IMR-90 (cell line): Measurements from ENCODE around the gene KITLG. TPM values are rescaled to one million over a fixed set of nuclear protein-coding genes. Genes with fewer than 3 reads are reported as not detected.

Experiments used
- ATAC-seq: fragments of 200-7000 bp; cut with Tn5 transposase; 2 replicates; pipeline ENCODE4 v1.9.1; 2020; ENCODE audit warnings: low read depth, mild to moderate bottlenecking, moderate library complexity
- BruUV-seq: library from RNA; stranded (reverse); fragments of 400-500 nt; replicated peaks from 2 replicates; lab custom pipeline; 2021; lab: Mats Ljungman, UMichigan
- CTCF ChIA-PET: fragments of 300-600 bp; formaldehyde crosslinking; extraction: SDS; loops from one replicate; lab custom pipeline; 2021; ENCODE audit warnings: antibody characterized with exemption; lab: Yijun Ruan, JAX
- POLR2A ChIA-PET: fragments of 300-600 bp; sonication (Branson Sonifier 250); formaldehyde crosslinking; loops from one replicate; lab custom pipeline; 2022; ENCODE audit warnings: antibody characterized with exemption; ENCODE audit not compliant: unreplicated experiment; lab: Charles Lee
- DNase-seq: peaks from one replicate; pipeline ENCODE4 v3.0.0; 2013
- H2AFZ ChIP-seq: replicated peaks from 2 replicates; pipeline ENCODE3; 2013; ENCODE audit warnings: low read length, mild to moderate bottlenecking; ENCODE audit not compliant: poor library complexity
- H2AK5ac ChIP-seq: 2 replicates; pipeline ENCODE4 v1.6.1; 2013; ENCODE audit warnings: low read depth, low read length, inconsistent platforms
- H2AK9ac ChIP-seq: replicated peaks from 2 replicates; pipeline ENCODE3; 2013; ENCODE audit warnings: mild to moderate bottlenecking, low read depth, low read length, moderate library complexity; ENCODE audit not compliant: poor library complexity
- H2BK120ac ChIP-seq: 2 replicates; pipeline ENCODE4 v1.6.1; 2013; ENCODE audit warnings: low read depth, low read length, inconsistent platforms
- H2BK15ac ChIP-seq: 3 replicates; pipeline ENCODE4 v1.6.1; 2013; ENCODE audit warnings: low read depth, low read length, inconsistent platforms
- H2BK20ac ChIP-seq: 2 replicates; pipeline ENCODE4 v1.6.1; 2013; ENCODE audit warnings: low read depth, mild to moderate bottlenecking, inconsistent platforms, low read length, moderate library complexity
- H2BK5ac ChIP-seq: 2 replicates; pipeline ENCODE4 v1.6.1; 2013; ENCODE audit warnings: mild to moderate bottlenecking, low read depth, low read length, inconsistent platforms; ENCODE audit not compliant: poor library complexity, severe bottlenecking
- H3K14ac ChIP-seq: replicated peaks from 2 replicates; pipeline ENCODE4 v1.6.1; 2013; ENCODE audit warnings: low read depth, low read length, inconsistent platforms
- H3K18ac ChIP-seq: 2 replicates; pipeline ENCODE4 v1.6.1; 2013; ENCODE audit warnings: low read depth, low read length, control low read depth
- H3K23ac ChIP-seq: 2 replicates; pipeline ENCODE4 v1.6.1; 2013; ENCODE audit warnings: low read depth, low read length, inconsistent platforms
- H3K27ac ChIP-seq: 2 replicates; pipeline ENCODE4 v1.5.1; 2013; ENCODE audit warnings: mild to moderate bottlenecking, control low read depth, low read length; ENCODE audit not compliant: insufficient read depth
- H3K27me3 ChIP-seq: 2 replicates; pipeline ENCODE4 v1.6.1; 2013; ENCODE audit warnings: low read length; ENCODE audit not compliant: control insufficient read depth, insufficient read depth
- H3K36me3 ChIP-seq: 2 replicates; pipeline ENCODE4 v1.6.1; 2013; ENCODE audit warnings: low read length, mixed read lengths; ENCODE audit not compliant: control insufficient read depth, insufficient read depth
- H3K4ac ChIP-seq: 2 replicates; pipeline ENCODE4 v1.6.1; 2013; ENCODE audit warnings: low read depth, low read length, inconsistent platforms
- H3K4me1 ChIP-seq: 2 replicates; pipeline ENCODE4 v1.6.1; 2013; ENCODE audit warnings: low read length, mixed read lengths; ENCODE audit not compliant: control insufficient read depth, insufficient read depth
- H3K4me2 ChIP-seq: 2 replicates; pipeline ENCODE4 v1.6.1; 2013; ENCODE audit warnings: low read depth, mild to moderate bottlenecking, control low read depth, low read length, moderate library complexity
- H3K4me3 ChIP-seq: 2 replicates; pipeline ENCODE4 v1.5.1; 2013; ENCODE audit warnings: low read depth, mild to moderate bottlenecking, control low read depth, low read length, moderate library complexity; ENCODE audit not compliant: insufficient read depth
- H3K56ac ChIP-seq: 2 replicates; pipeline ENCODE4 v1.6.1; 2013; ENCODE audit warnings: low read length, inconsistent platforms; ENCODE audit not compliant: insufficient read depth; ENCODE audit errors: extremely low read depth
- H3K79me1 ChIP-seq, 2 experiments: 2 replicates each; pipeline ENCODE4 v1.6.1; 2013; ENCODE audit warnings: low read length in 2 of 2, inconsistent platforms in 1 of 2, low read depth in 1 of 2
- H3K9ac ChIP-seq: 2 replicates; pipeline ENCODE4 v1.6.1; 2013; ENCODE audit warnings: low read depth, low read length, control low read depth
- H3K9me1 ChIP-seq: 2 replicates; pipeline ENCODE4 v1.6.1; 2013; ENCODE audit warnings: low read length, inconsistent platforms; ENCODE audit not compliant: insufficient read depth
- H3K9me3 ChIP-seq: 2 replicates; pipeline ENCODE4 v1.6.1; 2013; ENCODE audit warnings: low read length; ENCODE audit not compliant: control insufficient read depth, insufficient read depth
- H4K20me1 ChIP-seq: 2 replicates; pipeline ENCODE4 v1.6.1; 2013; ENCODE audit warnings: low read length, inconsistent platforms; ENCODE audit not compliant: insufficient read depth
- H4K5ac ChIP-seq: 2 replicates; pipeline ENCODE4 v1.6.1; 2013; ENCODE audit warnings: mild to moderate bottlenecking, low read depth, low read length, control low read depth
- H4K8ac ChIP-seq, 2 experiments: 2 replicates each; pipeline ENCODE4 v1.6.1; 2013; ENCODE audit warnings: low read depth in 2 of 2, low read length in 2 of 2, control low read depth in 1 of 2, inconsistent platforms in 1 of 2
- H4K91ac ChIP-seq: 2 replicates; pipeline ENCODE4 v1.6.1; 2013; ENCODE audit warnings: low read depth, low read length, inconsistent platforms; ENCODE audit not compliant: insufficient read depth
- BHLHE40 ChIP-seq: fragments of 150-350 bp; IDR thresholded peaks from 2 replicates; pipeline ENCODE4 v1.6.1; 2016; ENCODE audit warnings: mild to moderate bottlenecking, low read depth, low read length
- CEBPB ChIP-seq: IDR thresholded peaks from 2 replicates; pipeline ENCODE4 v1.6.1; 2012; ENCODE audit warnings: low read depth, low read length, improper control_type of control experiment
- CTCF ChIP-seq: conservative IDR thresholded peaks from 2 replicates; pipeline ENCODE4 v1.5.1; 2012; ENCODE audit warnings: mild to moderate bottlenecking, low read depth, low read length, improper control_type of control experiment
- FOS ChIP-seq: fragments of 150-350 bp; IDR thresholded peaks from 2 replicates; pipeline ENCODE4 v1.6.1; 2016; ENCODE audit warnings: low read depth, low read length
- MAFK ChIP-seq: IDR thresholded peaks from 2 replicates; pipeline ENCODE4 v1.6.1; 2012; ENCODE audit warnings: low read depth, low read length, improper control_type of control experiment
- MAZ ChIP-seq: IDR thresholded peaks from 2 replicates; pipeline ENCODE4 v1.6.1; 2012; ENCODE audit warnings: low read depth, mild to moderate bottlenecking, low read length, improper control_type of control experiment, moderate library complexity, borderline replicate concordance
- MXI1 ChIP-seq: IDR thresholded peaks from 2 replicates; pipeline ENCODE4 v1.6.1; 2012; ENCODE audit warnings: low read depth, mild to moderate bottlenecking, low read length, moderate library complexity, borderline replicate concordance
- RAD21 ChIP-seq: IDR thresholded peaks from 2 replicates; pipeline ENCODE4 v1.6.1; 2012; ENCODE audit warnings: low read length, improper control_type of control experiment
- RCOR1 ChIP-seq: IDR thresholded peaks from 2 replicates; pipeline ENCODE4 v1.6.1; 2012; ENCODE audit warnings: mild to moderate bottlenecking, low read length, improper control_type of control experiment; ENCODE audit not compliant: insufficient replicate concordance
- SMC3 ChIP-seq: fragments of 150-350 bp; IDR thresholded peaks from 2 replicates; pipeline ENCODE4 v1.6.1; 2016; ENCODE audit warnings: low read depth, mild to moderate bottlenecking, antibody characterized with exemption, low read length, moderate library complexity
- WGBS, 2 experiments: methylation state at CpG; one replicate each; pipeline versions ENCODE4 v1.1.5 to v1.1.7; 2013; ENCODE audit warnings: missing lambda C conversion rate in 2 of 2; ENCODE audit not compliant: insufficient read length in 1 of 2; ENCODE audit errors: extremely low coverage in 2 of 2; 5-methylcytosine and 5-hydroxymethylcytosine counted together
- dilution Hi-C: fragments of 300-500 bp; cut with HindIII; formaldehyde crosslinking; loops from one replicate; pipeline ENCODE4 v1.14.3; 2018; ENCODE audit warnings: low sequenced_read_pairs; ENCODE audit not compliant: unreplicated experiment
- in situ Hi-C: fragments of 300-500 bp; cut with MboI; formaldehyde crosslinking; loops from 3 replicates; pipeline ENCODE4 v1.14.3; 2019; ENCODE audit warnings: low sequenced_read_pairs, inconsistent platforms, mixed read lengths
- intact Hi-C: fragments of 100-400 bp; cut with micrococcal nuclease; formaldehyde crosslinking; loops from 2 replicates; pipeline ENCODE4 v1.10.0; 2022
- polyA plus RNA-seq, 3 experiments: library from polyadenylated mRNA; depleted of rRNA; stranded (reverse); fragments of >200 nt; gene quantifications; 2 replicates each; pipeline ENCODE4 v1.2.3, GENCODE V29; 2012; ENCODE audit warnings: low replicate concordance in 1 of 3
- total RNA-seq: library from RNA; depleted of rRNA; stranded (reverse); fragments of >200 nt; gene quantifications from 2 replicates; pipeline ENCODE4 v1.2.3, GENCODE V29; 2012
- TF ChIP-seq, protein P1 (sequence below): fragments of 150-350 bp; IDR thresholded peaks from 2 replicates; pipeline ENCODE4 v1.6.1; 2017; ENCODE audit warnings: mild to moderate bottlenecking, antibody characterized with exemption, low read length, low read depth

Gene KITLG
- total and polyA plus RNA-seq, 2 of the 4 experiments (the other 2 are of a cell fraction): 14.5 to 87.5 TPM

DNA sequence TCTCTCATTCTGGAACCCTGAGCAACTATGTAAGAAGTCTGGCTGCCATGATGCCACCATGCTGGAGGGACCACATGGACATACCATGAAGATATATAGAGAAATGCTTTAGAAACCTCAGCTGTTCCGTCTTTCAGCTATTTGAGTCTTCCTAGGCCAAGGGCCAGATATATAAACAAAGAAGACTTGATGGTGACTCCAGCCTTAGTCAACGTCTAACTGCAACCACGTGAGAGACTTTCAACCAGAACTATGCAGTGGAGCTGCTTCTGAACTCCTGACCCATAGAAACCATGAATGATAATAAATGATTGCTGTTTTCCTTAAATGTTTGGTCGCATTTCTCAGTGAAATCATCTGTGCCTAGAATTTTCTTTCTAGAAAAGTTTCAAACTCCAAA is 20.0 kb upstream of the KITLG start:
- TF ChIP-seq BHLHE40 (peak; percentile 82), MAZ (no peak), MXI1 (no peak), SMC3 (no peak), MAFK (no peak), RAD21 (no peak), FOS (peak; percentile 63), CTCF (no peak), CEBPB (0 out of 2 replicates have a peak, but pooled peaks have one; percentile 13), RCOR1 (no peak)
- TF ChIP-seq, protein P1, sequence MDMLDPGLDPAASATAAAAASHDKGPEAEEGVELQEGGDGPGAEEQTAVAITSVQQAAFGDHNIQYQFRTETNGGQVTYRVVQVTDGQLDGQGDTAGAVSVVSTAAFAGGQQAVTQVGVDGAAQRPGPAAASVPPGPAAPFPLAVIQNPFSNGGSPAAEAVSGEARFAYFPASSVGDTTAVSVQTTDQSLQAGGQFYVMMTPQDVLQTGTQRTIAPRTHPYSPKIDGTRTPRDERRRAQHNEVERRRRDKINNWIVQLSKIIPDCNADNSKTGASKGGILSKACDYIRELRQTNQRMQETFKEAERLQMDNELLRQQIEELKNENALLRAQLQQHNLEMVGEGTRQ: peak; percentile 77
- Histone ChIP-seq H2BK15ac (no peak overlapping the region), H3K27me3 (no peaks in the 10 kb centered on the region), H2BK20ac (no peak overlapping the region), H3K4me1 (no peaks in the 10 kb centered on the region), H3K18ac (peak overlapping the region; percentile 20; the same call in 1 of the 2 replicates), H4K20me1 (no peaks in the 10 kb centered on the region), H3K9me1 (no peaks in the 10 kb centered on the region), H3K4ac (peak overlapping the region; percentile 11; the same call in 1 of the 2 replicates), H2AK9ac (no peak overlapping the region), H2BK5ac (no peak overlapping the region), H3K56ac (no peak overlapping the region), H4K8ac (no peak overlapping the region), H2AFZ (no peak overlapping the region), H4K91ac (no peak overlapping the region), H3K23ac (no peak overlapping the region), H3K9ac (no peak overlapping the region), H3K79me1 (no peaks in the 10 kb centered on the region; a peak in 1 of 4 replicates), H2BK120ac (no peak overlapping the region), H4K5ac (no peak overlapping the region), H3K14ac (no peak overlapping the region), H3K4me3 (no peak overlapping the region), H3K9me3 (no peaks in the 10 kb centered on the region), H3K27ac (no peak overlapping the region), H3K36me3 (no peaks in the 10 kb centered on the region), H2AK5ac (peak overlapping the region; percentile 47; the same call in 1 of the 2 replicates), H3K4me2 (no peak overlapping the region)
- in situ Hi-C loops (no loop called here), intact Hi-C loops (no loop called here), dilution Hi-C loops (no loop called here)
- peak; percentile 100 for ATAC-seq
- POLR2A ChIA-PET: no interaction called here
- CTCF ChIA-PET: no interaction called here
- BruUV-seq: no TSS peak
- peak; percentile 95 for DNase-seq
- 0% methylated on average over 1 of the region's 4 CpGs; no CpG with 5 or more reads in 1 of the 2 experiments for WGBS, 2 experiments
